C4-2B (cell line): ENCODE results near the gene NXPH3.

ENCODE experiments used
- H3K27ac ChIP-seq: fragments of 450-650 bp; 2 replicates; pipeline ENCODE4 v1.5.1; 2017
- CTCF ChIP-seq: fragments of 450-650 bp; conservative IDR thresholded peaks from 2 replicates; pipeline ENCODE4 v1.5.1; 2017; ENCODE audit warnings: mild to moderate bottlenecking
- ZFX ChIP-seq: fragments of 450-650 bp; IDR thresholded peaks from 2 replicates; pipeline ENCODE4 v1.6.1; 2017

NXPH3 gene

GRCh38 chr17:49629447-49629846 lies 53.8 kb downstream of the NXPH3 start:
- no peak overlapping the region for H3K27ac ChIP-seq

GRCh38 chr17:49630113-49630900 lies 54.6 kb downstream of the NXPH3 start:
- H3K27ac ChIP-seq, result no peak overlapping the region
- no peak for TF ChIP-seq ZFX
- TF ChIP-seq CTCF, result no peak

More at GRCh38 chr17:49629447-49629846, 53.8 kb downstream of the NXPH3 start:
- no peak for TF ChIP-seq CTCF
- no peak for TF ChIP-seq ZFX

- TF ChIP-seq CTCF (no peak), ZFX (no peak)
- H3K27ac ChIP-seq, result no peak overlapping the region
Observed at GRCh38 chr17:49631496-49631895, 55.8 kb downstream of the NXPH3 start.
